ENCODE data around the gene TMEM150B. TPM values are rescaled to one million over a fixed set of nuclear protein-coding genes. Genes with fewer than 3 reads are reported as not detected.

The TMEM150B gene
- total RNA-seq, 1 experiment from 2014 or later = not detected

GRCh38 chr19:55360902-55361301 lies 35.8 kb upstream of the TMEM150B start:
- TF ChIP-seq CTCF (IDR thresholded peaks at IDR 0.05 in 2 of 3, conservative IDR thresholded peaks at IDR 0.05 in 1 of 3; ENCODE audit: borderline replicate concordance in 1 of 3, insufficient read depth in 1 of 3, low read depth in 2 of 3, low read length in 2 of 3) (no peak), CBX3 (IDR thresholded peaks at IDR 0.05; ENCODE audit: low read depth) (no peak), EZH2 (IDR thresholded peaks at IDR 0.05) (no peak), EZH2phosphoT487 (IDR thresholded peaks at IDR 0.05; ENCODE audit: borderline replicate concordance) (no peak), SP1 (IDR thresholded peaks at IDR 0.05; ENCODE audit: low read depth) (no peak), MAX (IDR thresholded peaks at IDR 0.05) (no peak), REST (IDR thresholded peaks at IDR 0.05; ENCODE audit: low read depth) (no peak), CEBPB (IDR thresholded peaks at IDR 0.05; ENCODE audit: low read depth) (no peak), SRF (IDR thresholded peaks at IDR 0.05; ENCODE audit: low read depth) (no peak), ELF1 (IDR thresholded peaks at IDR 0.05; ENCODE audit: borderline replicate concordance, low read depth) (no peak), FOSL1 (IDR thresholded peaks at IDR 0.05; ENCODE audit: low read depth) (no peak), SIN3A (IDR thresholded peaks at IDR 0.05; ENCODE audit: low read depth) (no peak), ZBTB33 (IDR thresholded peaks at IDR 0.05; ENCODE audit: extremely low read depth, insufficient replicate concordance, low read length) (no peak), POLR2A (IDR thresholded peaks at IDR 0.05; ENCODE audit: borderline replicate concordance, extremely low read depth, insufficient read depth, insufficient read length) (no peak)
- ChIA-PET RAD21 (ENCODE audit: low non-redundant PET in 1 of 2, low total read pairs in 2 of 2, uncharacterized antibody in 2 of 2, unreplicated experiment in 2 of 2) (no interaction called here), POLR2A (no interaction called here), CTCF (no interaction called here)
- no TSS peak for BruUV-seq (replicated peaks)
- H4K20me1 ChIP-seq (ENCODE audit: insufficient read depth) = no peaks in the 10 kb centered on the region
- no peak overlapping the region for H3K4me3 ChIP-seq (replicated peaks in 1 of 2; ENCODE audit: low read depth in 1 of 2, low read length in 2 of 2)
- no peak overlapping the region for H3K9ac ChIP-seq (ENCODE audit: low read length)
- no peak for DNase-seq (ENCODE audit: low read depth, low spot score)
- no peak overlapping the region for H3K4me2 ChIP-seq (ENCODE audit: low read length)
- intact Hi-C loops (cut with micrococcal nuclease) = no loop called here
- no peaks in the 10 kb centered on the region for H3K36me3 ChIP-seq (ENCODE audit: control insufficient read depth in 1 of 2, insufficient read depth in 2 of 2, low read length in 2 of 2)
- no peak overlapping the region for H2AFZ ChIP-seq (ENCODE audit: low read depth, low read length, poor library complexity, severe bottlenecking)
- no peaks in the 10 kb centered on the region for H3K9me3 ChIP-seq (ENCODE audit: control insufficient read depth in 1 of 2, insufficient read depth in 1 of 2, low read depth in 1 of 2, low read length in 2 of 2)
- no peaks in the 10 kb centered on the region for H3K79me2 ChIP-seq (ENCODE audit: insufficient read depth, low read length)
- H3K27me3 ChIP-seq (ENCODE audit: insufficient read depth, low read length) = no peaks in the 10 kb centered on the region
- no peaks in the 10 kb centered on the region for H3K9me2 ChIP-seq (ENCODE audit: insufficient read depth)
- no peak overlapping the region for H3K27ac ChIP-seq (ENCODE audit: low read depth, low read length)
- no peak for ATAC-seq
- H3K4me1 ChIP-seq (ENCODE audit: control insufficient read depth in 1 of 2, insufficient read depth in 2 of 2, low read length in 2 of 2) = no peaks in the 10 kb centered on the region

Data from HCT116 (cell line).